ENCODE results near the gene MAB21L2. TPM values are rescaled to one million over a fixed set of nuclear protein-coding genes. Genes with fewer than 3 reads are reported as not detected.

Gene MAB21L2
- total and polyA plus RNA-seq, 2 of the 8 experiments (the other 6 are each of a cell fraction or from before 2014, with no cell fraction given), result 0.03 TPM; not detected in 1

DNA sequence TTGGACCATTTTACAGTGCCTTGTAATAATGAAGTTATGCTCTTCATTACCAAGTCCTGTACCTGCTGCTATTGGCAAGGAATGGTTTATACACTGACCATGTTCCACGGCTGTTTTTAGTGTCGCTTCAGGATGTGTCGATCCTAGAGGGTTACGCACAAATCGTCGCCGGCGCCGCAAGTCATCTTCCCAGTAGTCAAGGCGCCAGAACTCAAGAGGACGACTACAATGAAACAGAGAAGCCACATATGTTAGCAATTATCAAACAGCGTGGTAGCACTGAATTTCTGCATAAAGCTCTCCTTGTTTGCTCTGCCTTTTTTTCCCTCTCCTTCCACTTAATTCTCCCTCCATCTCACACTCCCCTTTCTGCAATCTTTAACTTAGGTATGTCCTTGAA, 17.0 kb downstream of the MAB21L2 start (continued):
- TF ChIP-seq CHD1 (IDR thresholded peaks at IDR 0.05; ENCODE audit: low read depth, low read length), result no peak
- no peak for TF ChIP-seq KDM5A (IDR thresholded peaks at IDR 0.05; ENCODE audit: low read length)
- no peak for TF ChIP-seq RAD21 (IDR thresholded peaks at IDR 0.05 in 1 of 2, conservative IDR thresholded peaks at IDR 0.05 in 1 of 2; ENCODE audit: low read depth in 2 of 2, low read length in 2 of 2)
- TF ChIP-seq CEBPB (IDR thresholded peaks at IDR 0.05; ENCODE audit: low read depth, low read length), result no peak
